IMR-90 (cell line): Measurements from ENCODE around the gene TNS3. TPM values are rescaled to one million over a fixed set of nuclear protein-coding genes. Genes with fewer than 3 reads are reported as not detected.

ENCODE experiments used
- ATAC-seq: fragments of 200-7000 bp; cut with Tn5 transposase; 2 replicates; pipeline ENCODE4 v1.9.1; 2020; ENCODE audit warnings: low read depth, mild to moderate bottlenecking, moderate library complexity
- BruUV-seq: library from RNA; stranded (reverse); fragments of 400-500 nt; replicated peaks from 2 replicates; lab custom pipeline; 2021; lab: Mats Ljungman, UMichigan
- CTCF ChIA-PET: fragments of 300-600 bp; formaldehyde crosslinking; extraction: SDS; loops from one replicate; lab custom pipeline; 2021; ENCODE audit warnings: antibody characterized with exemption; lab: Yijun Ruan, JAX
- POLR2A ChIA-PET: fragments of 300-600 bp; sonication (Branson Sonifier 250); formaldehyde crosslinking; loops from one replicate; lab custom pipeline; 2022; ENCODE audit warnings: antibody characterized with exemption; ENCODE audit not compliant: unreplicated experiment; lab: Charles Lee
- DNase-seq: peaks from one replicate; pipeline ENCODE4 v3.0.0; 2013
- H2AFZ ChIP-seq: replicated peaks from 2 replicates; pipeline ENCODE3; 2013; ENCODE audit warnings: low read length, mild to moderate bottlenecking; ENCODE audit not compliant: poor library complexity
- H2AK5ac ChIP-seq: 2 replicates; pipeline ENCODE4 v1.6.1; 2013; ENCODE audit warnings: low read depth, low read length, inconsistent platforms
- H2AK9ac ChIP-seq: replicated peaks from 2 replicates; pipeline ENCODE3; 2013; ENCODE audit warnings: mild to moderate bottlenecking, low read depth, low read length, moderate library complexity; ENCODE audit not compliant: poor library complexity
- H2BK120ac ChIP-seq: 2 replicates; pipeline ENCODE4 v1.6.1; 2013; ENCODE audit warnings: low read depth, low read length, inconsistent platforms
- H2BK15ac ChIP-seq: 3 replicates; pipeline ENCODE4 v1.6.1; 2013; ENCODE audit warnings: low read depth, low read length, inconsistent platforms
- H2BK20ac ChIP-seq: 2 replicates; pipeline ENCODE4 v1.6.1; 2013; ENCODE audit warnings: low read depth, mild to moderate bottlenecking, inconsistent platforms, low read length, moderate library complexity
- H2BK5ac ChIP-seq: 2 replicates; pipeline ENCODE4 v1.6.1; 2013; ENCODE audit warnings: mild to moderate bottlenecking, low read depth, low read length, inconsistent platforms; ENCODE audit not compliant: poor library complexity, severe bottlenecking
- H3K14ac ChIP-seq: replicated peaks from 2 replicates; pipeline ENCODE4 v1.6.1; 2013; ENCODE audit warnings: low read depth, low read length, inconsistent platforms
- H3K18ac ChIP-seq: 2 replicates; pipeline ENCODE4 v1.6.1; 2013; ENCODE audit warnings: low read depth, low read length, control low read depth
- H3K23ac ChIP-seq: 2 replicates; pipeline ENCODE4 v1.6.1; 2013; ENCODE audit warnings: low read depth, low read length, inconsistent platforms
- H3K27ac ChIP-seq: 2 replicates; pipeline ENCODE4 v1.5.1; 2013; ENCODE audit warnings: mild to moderate bottlenecking, control low read depth, low read length; ENCODE audit not compliant: insufficient read depth
- H3K27me3 ChIP-seq: 2 replicates; pipeline ENCODE4 v1.6.1; 2013; ENCODE audit warnings: low read length; ENCODE audit not compliant: control insufficient read depth, insufficient read depth
- H3K36me3 ChIP-seq: 2 replicates; pipeline ENCODE4 v1.6.1; 2013; ENCODE audit warnings: low read length, mixed read lengths; ENCODE audit not compliant: control insufficient read depth, insufficient read depth
- H3K4ac ChIP-seq: 2 replicates; pipeline ENCODE4 v1.6.1; 2013; ENCODE audit warnings: low read depth, low read length, inconsistent platforms
- H3K4me1 ChIP-seq: 2 replicates; pipeline ENCODE4 v1.6.1; 2013; ENCODE audit warnings: low read length, mixed read lengths; ENCODE audit not compliant: control insufficient read depth, insufficient read depth
- H3K4me2 ChIP-seq: 2 replicates; pipeline ENCODE4 v1.6.1; 2013; ENCODE audit warnings: low read depth, mild to moderate bottlenecking, control low read depth, low read length, moderate library complexity
- H3K4me3 ChIP-seq: 2 replicates; pipeline ENCODE4 v1.5.1; 2013; ENCODE audit warnings: low read depth, mild to moderate bottlenecking, control low read depth, low read length, moderate library complexity; ENCODE audit not compliant: insufficient read depth
- H3K56ac ChIP-seq: 2 replicates; pipeline ENCODE4 v1.6.1; 2013; ENCODE audit warnings: low read length, inconsistent platforms; ENCODE audit not compliant: insufficient read depth; ENCODE audit errors: extremely low read depth
- H3K79me1 ChIP-seq, 2 experiments: 2 replicates each; pipeline ENCODE4 v1.6.1; 2013; ENCODE audit warnings: low read length in 2 of 2, inconsistent platforms in 1 of 2, low read depth in 1 of 2
- H3K9ac ChIP-seq: 2 replicates; pipeline ENCODE4 v1.6.1; 2013; ENCODE audit warnings: low read depth, low read length, control low read depth
- H3K9me1 ChIP-seq: 2 replicates; pipeline ENCODE4 v1.6.1; 2013; ENCODE audit warnings: low read length, inconsistent platforms; ENCODE audit not compliant: insufficient read depth
- H3K9me3 ChIP-seq: 2 replicates; pipeline ENCODE4 v1.6.1; 2013; ENCODE audit warnings: low read length; ENCODE audit not compliant: control insufficient read depth, insufficient read depth
- H4K20me1 ChIP-seq: 2 replicates; pipeline ENCODE4 v1.6.1; 2013; ENCODE audit warnings: low read length, inconsistent platforms; ENCODE audit not compliant: insufficient read depth
- H4K5ac ChIP-seq: 2 replicates; pipeline ENCODE4 v1.6.1; 2013; ENCODE audit warnings: mild to moderate bottlenecking, low read depth, low read length, control low read depth
- H4K8ac ChIP-seq, 2 experiments: 2 replicates each; pipeline ENCODE4 v1.6.1; 2013; ENCODE audit warnings: low read depth in 2 of 2, low read length in 2 of 2, control low read depth in 1 of 2, inconsistent platforms in 1 of 2
- H4K91ac ChIP-seq: 2 replicates; pipeline ENCODE4 v1.6.1; 2013; ENCODE audit warnings: low read depth, low read length, inconsistent platforms; ENCODE audit not compliant: insufficient read depth
- BHLHE40 ChIP-seq: fragments of 150-350 bp; IDR thresholded peaks from 2 replicates; pipeline ENCODE4 v1.6.1; 2016; ENCODE audit warnings: mild to moderate bottlenecking, low read depth, low read length
- CEBPB ChIP-seq: IDR thresholded peaks from 2 replicates; pipeline ENCODE4 v1.6.1; 2012; ENCODE audit warnings: low read depth, low read length, improper control_type of control experiment
- CHD1 ChIP-seq: IDR thresholded peaks from 2 replicates; pipeline ENCODE4 v1.6.1; 2012; ENCODE audit warnings: low read depth, low read length, improper control_type of control experiment
- ELK1 ChIP-seq: fragments of 150-350 bp; IDR thresholded peaks from 2 replicates; pipeline ENCODE4 v1.6.1; 2016; ENCODE audit warnings: low read depth, mild to moderate bottlenecking, low read length, moderate library complexity, borderline replicate concordance
- FOS ChIP-seq: fragments of 150-350 bp; IDR thresholded peaks from 2 replicates; pipeline ENCODE4 v1.6.1; 2016; ENCODE audit warnings: low read depth, low read length
- MAFK ChIP-seq: IDR thresholded peaks from 2 replicates; pipeline ENCODE4 v1.6.1; 2012; ENCODE audit warnings: low read depth, low read length, improper control_type of control experiment
- MAZ ChIP-seq: IDR thresholded peaks from 2 replicates; pipeline ENCODE4 v1.6.1; 2012; ENCODE audit warnings: low read depth, mild to moderate bottlenecking, low read length, improper control_type of control experiment, moderate library complexity, borderline replicate concordance
- MXI1 ChIP-seq: IDR thresholded peaks from 2 replicates; pipeline ENCODE4 v1.6.1; 2012; ENCODE audit warnings: low read depth, mild to moderate bottlenecking, low read length, moderate library complexity, borderline replicate concordance
- NFE2L2 ChIP-seq: fragments of 150-350 bp; IDR thresholded peaks from 2 replicates; pipeline ENCODE4 v1.6.1; 2016; ENCODE audit warnings: low read depth, mild to moderate bottlenecking, low read length
- POLR2A ChIP-seq: IDR thresholded peaks from 2 replicates; pipeline ENCODE4 v1.6.1; 2012; ENCODE audit warnings: mild to moderate bottlenecking, low read depth, low read length
- RAD21 ChIP-seq: IDR thresholded peaks from 2 replicates; pipeline ENCODE4 v1.6.1; 2012; ENCODE audit warnings: low read length, improper control_type of control experiment
- RCOR1 ChIP-seq: IDR thresholded peaks from 2 replicates; pipeline ENCODE4 v1.6.1; 2012; ENCODE audit warnings: mild to moderate bottlenecking, low read length, improper control_type of control experiment; ENCODE audit not compliant: insufficient replicate concordance
- RFX5 ChIP-seq: IDR thresholded peaks from 2 replicates; pipeline ENCODE4 v1.8.0; 2012; ENCODE audit warnings: low read depth, mild to moderate bottlenecking, low read length, moderate library complexity
- SMC3 ChIP-seq: fragments of 150-350 bp; IDR thresholded peaks from 2 replicates; pipeline ENCODE4 v1.6.1; 2016; ENCODE audit warnings: low read depth, mild to moderate bottlenecking, antibody characterized with exemption, low read length, moderate library complexity
- USF2 ChIP-seq: fragments of 150-350 bp; IDR thresholded peaks from 2 replicates; pipeline ENCODE4 v1.6.1; 2017; ENCODE audit warnings: mild to moderate bottlenecking, antibody characterized with exemption, low read length, low read depth
- WGBS, 2 experiments: methylation state at CpG; one replicate each; pipeline versions ENCODE4 v1.1.5 to v1.1.7; 2013; ENCODE audit warnings: missing lambda C conversion rate in 2 of 2; ENCODE audit not compliant: insufficient read length in 1 of 2; ENCODE audit errors: extremely low coverage in 2 of 2; 5-methylcytosine and 5-hydroxymethylcytosine counted together
- dilution Hi-C: fragments of 300-500 bp; cut with HindIII; formaldehyde crosslinking; loops from one replicate; pipeline ENCODE4 v1.14.3; 2018; ENCODE audit warnings: low sequenced_read_pairs; ENCODE audit not compliant: unreplicated experiment
- in situ Hi-C: fragments of 300-500 bp; cut with MboI; formaldehyde crosslinking; loops from 3 replicates; pipeline ENCODE4 v1.14.3; 2019; ENCODE audit warnings: low sequenced_read_pairs, inconsistent platforms, mixed read lengths
- intact Hi-C: fragments of 100-400 bp; cut with micrococcal nuclease; formaldehyde crosslinking; loops from 2 replicates; pipeline ENCODE4 v1.10.0; 2022
- polyA plus RNA-seq, 3 experiments: library from polyadenylated mRNA; depleted of rRNA; stranded (reverse); fragments of >200 nt; gene quantifications; 2 replicates each; pipeline ENCODE4 v1.2.3, GENCODE V29; 2012; ENCODE audit warnings: low replicate concordance in 1 of 3
- total RNA-seq: library from RNA; depleted of rRNA; stranded (reverse); fragments of >200 nt; gene quantifications from 2 replicates; pipeline ENCODE4 v1.2.3, GENCODE V29; 2012
- TF ChIP-seq, protein P1 (sequence below): conservative IDR thresholded peaks from 2 replicates; pipeline ENCODE4 v1.5.1; 2012; ENCODE audit warnings: mild to moderate bottlenecking, low read depth, low read length, improper control_type of control experiment

TNS3 gene
- total and polyA plus RNA-seq, 2 of the 4 experiments (the other 2 are of a cell fraction) = 64.3 to 79.2 TPM

GRCh38 chr7:47356261-47356660 is 225.7 kb downstream of the TNS3 start:
- H3K23ac ChIP-seq = no peak overlapping the region
- peaks cover 52 to 96% of the 10 kb centered on the region in 2 experiments for H3K79me1 ChIP-seq
- WGBS, 2 experiments = 80% methylated on average over 1 of the region's 5 CpGs; no CpG with 5 or more reads in 1 of the 2 experiments
- H3K36me3 ChIP-seq = peaks cover 27% of the 10 kb centered on the region
- POLR2A ChIA-PET = no interaction called here
- DNase-seq (no peak), ATAC-seq (no peak)
- H2BK120ac ChIP-seq = no peak overlapping the region
- in situ Hi-C loops = no loop called here
- no peak overlapping the region for H2AK9ac ChIP-seq
- H3K18ac ChIP-seq = no peak overlapping the region
- H3K9me1 ChIP-seq = peaks cover 45% of the 10 kb centered on the region
- intact Hi-C loops = no loop called here
- H2BK20ac ChIP-seq = no peak overlapping the region
- H2BK5ac ChIP-seq = no peak overlapping the region
- H3K4me3 ChIP-seq = no peak overlapping the region
- CTCF ChIA-PET = no interaction called here
- H2AK5ac ChIP-seq = no peak overlapping the region
- peaks cover 2% of the 10 kb centered on the region; the same call in 1 of the 2 replicates for H3K4me1 ChIP-seq
- H3K9me3 ChIP-seq = no peaks in the 10 kb centered on the region
- no peak overlapping the region for H3K14ac ChIP-seq
- H3K4me2 ChIP-seq = no peak overlapping the region
- H3K27me3 ChIP-seq = no peaks in the 10 kb centered on the region
- H3K56ac ChIP-seq = no peak overlapping the region
- dilution Hi-C loops = no loop called here
- no peak overlapping the region for H3K4ac ChIP-seq
- no peak for TF ChIP-seq NFE2L2
- no peak for TF ChIP-seq FOS
- no peak for TF ChIP-seq BHLHE40
- no peak for TF ChIP-seq CEBPB
- no peak for TF ChIP-seq RCOR1
- no peak for TF ChIP-seq MAFK
- no peak for TF ChIP-seq ELK1
- no peak for TF ChIP-seq MXI1
- no peak for TF ChIP-seq SMC3
- no peak for TF ChIP-seq MAZ
- no peak for TF ChIP-seq RFX5
- TF ChIP-seq USF2 = no peak
- no peak for TF ChIP-seq POLR2A
- TF ChIP-seq, protein P1, sequence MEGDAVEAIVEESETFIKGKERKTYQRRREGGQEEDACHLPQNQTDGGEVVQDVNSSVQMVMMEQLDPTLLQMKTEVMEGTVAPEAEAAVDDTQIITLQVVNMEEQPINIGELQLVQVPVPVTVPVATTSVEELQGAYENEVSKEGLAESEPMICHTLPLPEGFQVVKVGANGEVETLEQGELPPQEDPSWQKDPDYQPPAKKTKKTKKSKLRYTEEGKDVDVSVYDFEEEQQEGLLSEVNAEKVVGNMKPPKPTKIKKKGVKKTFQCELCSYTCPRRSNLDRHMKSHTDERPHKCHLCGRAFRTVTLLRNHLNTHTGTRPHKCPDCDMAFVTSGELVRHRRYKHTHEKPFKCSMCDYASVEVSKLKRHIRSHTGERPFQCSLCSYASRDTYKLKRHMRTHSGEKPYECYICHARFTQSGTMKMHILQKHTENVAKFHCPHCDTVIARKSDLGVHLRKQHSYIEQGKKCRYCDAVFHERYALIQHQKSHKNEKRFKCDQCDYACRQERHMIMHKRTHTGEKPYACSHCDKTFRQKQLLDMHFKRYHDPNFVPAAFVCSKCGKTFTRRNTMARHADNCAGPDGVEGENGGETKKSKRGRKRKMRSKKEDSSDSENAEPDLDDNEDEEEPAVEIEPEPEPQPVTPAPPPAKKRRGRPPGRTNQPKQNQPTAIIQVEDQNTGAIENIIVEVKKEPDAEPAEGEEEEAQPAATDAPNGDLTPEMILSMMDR = no peak
- no peak for TF ChIP-seq RAD21
- no peak for TF ChIP-seq CHD1
- H4K5ac ChIP-seq = no peak overlapping the region
- BruUV-seq = no TSS peak
- H4K8ac ChIP-seq = no peak overlapping the region
- H3K9ac ChIP-seq = no peak overlapping the region
- H2AFZ ChIP-seq = no peak overlapping the region
- H4K91ac ChIP-seq = no peak overlapping the region
- H3K27ac ChIP-seq = no peak overlapping the region
- peaks cover 97% of the 10 kb centered on the region for H4K20me1 ChIP-seq
- H2BK15ac ChIP-seq = no peak overlapping the region
